ENCODE results near the gene SLC16A8.

Gene SLC16A8

GRCh38 chr22:38089474-38089851 is 5.5 kb upstream of the SLC16A8 start:
- Histone ChIP-seq H3K27me3 (ENCODE audit: insufficient read depth, poor library complexity, severe bottlenecking) (peaks cover 2% of the 10 kb centered on the region), H3K4me3 (replicated peaks; ENCODE audit: insufficient read depth, low read length) (no peak overlapping the region), H3K27ac (replicated peaks) (no peak overlapping the region)
- DNase-seq (ENCODE audit: low read depth in 1 of 2, low spot score in 1 of 2): no peak
- TF ChIP-seq GABPA (IDR thresholded peaks at IDR 0.05; ENCODE audit: low read depth): no peak
- TF ChIP-seq POLR2AphosphoS5 (IDR thresholded peaks at IDR 0.05; ENCODE audit: low read depth): no peak
- TF ChIP-seq REST (IDR thresholded peaks at IDR 0.05; ENCODE audit: insufficient replicate concordance, low read depth): no peak
- TF ChIP-seq CTCF (IDR thresholded peaks at IDR 0.05; ENCODE audit: insufficient read depth, low read length): no peak
- no peak for TF ChIP-seq SPI1 (IDR thresholded peaks at IDR 0.05; ENCODE audit: borderline replicate concordance, low read depth)

GRCh38 chr22:38088629-38089473 is 4.9 kb upstream of the SLC16A8 start:
- no peak for TF ChIP-seq POLR2AphosphoS5 (IDR thresholded peaks at IDR 0.05; ENCODE audit: low read depth)
- TF ChIP-seq SPI1 (IDR thresholded peaks at IDR 0.05; ENCODE audit: borderline replicate concordance, low read depth): no peak
- TF ChIP-seq REST (IDR thresholded peaks at IDR 0.05; ENCODE audit: insufficient replicate concordance, low read depth): no peak
- TF ChIP-seq CTCF (IDR thresholded peaks at IDR 0.05; ENCODE audit: insufficient read depth, low read length): no peak
- no peak for TF ChIP-seq GABPA (IDR thresholded peaks at IDR 0.05; ENCODE audit: low read depth)
- no peak for DNase-seq (ENCODE audit: low read depth in 1 of 2, low spot score in 1 of 2)
- no peak overlapping the region for H3K4me3 ChIP-seq (replicated peaks; ENCODE audit: insufficient read depth, low read length)

GRCh38 chr22:38087855-38088254 is 3.9 kb upstream of the SLC16A8 start:
- no peak overlapping the region for H3K27ac ChIP-seq (replicated peaks)
- peaks cover 8% of the 10 kb centered on the region for H3K27me3 ChIP-seq (ENCODE audit: insufficient read depth, poor library complexity, severe bottlenecking)
- H3K4me3 ChIP-seq (replicated peaks; ENCODE audit: insufficient read depth, low read length): no peak overlapping the region
- DNase-seq (ENCODE audit: low read depth in 1 of 2, low spot score in 1 of 2): no peak
- no peak for TF ChIP-seq CTCF (IDR thresholded peaks at IDR 0.05; ENCODE audit: insufficient read depth, low read length)

More at GRCh38 chr22:38088629-38089473, 4.9 kb upstream of the SLC16A8 start:
- no peak overlapping the region for H3K27ac ChIP-seq (replicated peaks)
- peaks cover 2% of the 10 kb centered on the region for H3K27me3 ChIP-seq (ENCODE audit: insufficient read depth, poor library complexity, severe bottlenecking)

- no peak for DNase-seq (ENCODE audit: low read depth in 1 of 2, low spot score in 1 of 2)
- Histone ChIP-seq H3K4me3 (replicated peaks; ENCODE audit: insufficient read depth, low read length) (no peak overlapping the region), H3K27ac (replicated peaks) (no peak overlapping the region), H3K27me3 (ENCODE audit: insufficient read depth, poor library complexity, severe bottlenecking) (peaks cover 17% of the 10 kb centered on the region)
- TF ChIP-seq SPI1 (IDR thresholded peaks at IDR 0.05; ENCODE audit: borderline replicate concordance, low read depth) (no peak), POLR2AphosphoS5 (IDR thresholded peaks at IDR 0.05; ENCODE audit: low read depth) (no peak), CTCF (IDR thresholded peaks at IDR 0.05; ENCODE audit: insufficient read depth, low read length) (no peak), GABPA (IDR thresholded peaks at IDR 0.05; ENCODE audit: low read depth) (no peak), REST (IDR thresholded peaks at IDR 0.05; ENCODE audit: insufficient replicate concordance, low read depth) (no peak)
Observed at GRCh38 chr22:38086942-38087341, 3.0 kb upstream of the SLC16A8 start.
